K562 (cell line): ENCODE results near the gene HSPA5. TPM values are rescaled to one million over a fixed set of nuclear protein-coding genes. Genes with fewer than 3 reads are reported as not detected.
A peak's percentile ranks its signal among the peaks of the same experiment; 100 is the strongest.

Experiments
- BRD4 ChIP-seq: fragments of 200-600 bp; sonication (generic); IDR thresholded peaks from 2 replicates; pipeline ENCODE4 v1.6.1; 2017; ENCODE audit warnings: inconsistent platforms
- DPF2 ChIP-seq: fragments of 450-650 bp; IDR thresholded peaks from 2 replicates; pipeline ENCODE4 v1.6.1; 2016
- ETS1 ChIP-seq: conservative IDR thresholded peaks from 2 replicates; pipeline ENCODE4 v1.6.1; 2011; ENCODE audit warnings: low read depth, mild to moderate bottlenecking, low read length; ENCODE audit not compliant: control insufficient read depth
- MCM5 ChIP-seq: fragments of 450-650 bp; IDR thresholded peaks from 2 replicates; pipeline ENCODE4 v1.6.1; 2016; ENCODE audit warnings: low read depth
- NFRKB ChIP-seq: fragments of 450-650 bp; IDR thresholded peaks from 2 replicates; pipeline ENCODE4 v1.6.1; 2016; ENCODE audit warnings: low read depth
- PATZ1 ChIP-seq: fragments of 250-450 bp; sonication (Bioruptor Pico); IDR thresholded peaks from 2 replicates; pipeline ENCODE4 v1.5.0; 2020; ENCODE audit warnings: mild to moderate bottlenecking, borderline replicate concordance
- PBX2 ChIP-seq, 2 experiments: IDR thresholded peaks in 1 of 2; conservative IDR thresholded peaks in 1 of 2; 2 replicates each; pipeline ENCODE4 v1.6.1; 2016; ENCODE audit warnings: low read depth in 2 of 2, mild to moderate bottlenecking in 1 of 2, missing compliant biosample characterization in 1 of 2, missing genetic modification characterization in 1 of 2, moderate library complexity in 1 of 2
- ZBTB49 ChIP-seq: sonication (generic); formaldehyde crosslinking; IDR thresholded peaks from 2 replicates; pipeline ENCODE4 v1.8.0; 2022; ENCODE audit warnings: missing genetic modification reagents, mild to moderate bottlenecking, borderline replicate concordance
- ZNF12 ChIP-seq: sonication (generic); formaldehyde crosslinking; IDR thresholded peaks from 2 replicates; pipeline ENCODE4 v1.4.0; 2020; ENCODE audit warnings: mild to moderate bottlenecking, missing genetic modification reagents
- polyA plus RNA-seq, 8 experiments: library from polyadenylated mRNA; depleted of rRNA in 4 of 8; stranded (reverse) in 5 of 8; unstranded in 3 of 8; fragments of >200 nt; fragmentation: Nextera tagmentation in 2 of 8; fragmentation: Illumina TruSeq in 1 of 8; extraction: Ambion mirVana in 2 of 8; extraction: Trizol in 1 of 8; gene quantifications; 2 replicates each; pipeline versions ENCODE4 v1.2.1 to v1.2.3, GENCODE V29; 2011 to 2014; ENCODE audit warnings: inconsistent platforms in 1 of 8, missing spikeins in 1 of 8
- total RNA-seq, 7 experiments: library from RNA; depleted of rRNA in 6 of 7; stranded (reverse); fragments of >200 nt in 6 of 7; fragmentation: Illumina TruSeq in 2 of 7; extraction: Trizol in 2 of 7; gene quantifications; 2 replicates each; pipeline versions ENCODE4 v1.2.1 to v1.2.3, GENCODE V29; 2011 to 2021; ENCODE audit warnings: low replicate concordance in 1 of 7
- TF ChIP-seq, protein P1 (sequence below): fragments of 250-450 bp; sonication (Bioruptor Pico); IDR thresholded peaks from 2 replicates; pipeline ENCODE4 v1.8.0; 2021; ENCODE audit warnings: mild to moderate bottlenecking, moderate library complexity
- TF ChIP-seq, protein P2 (sequence below): sonication (generic); formaldehyde crosslinking; IDR thresholded peaks from 2 replicates; pipeline ENCODE4 v1.8.0; 2022; ENCODE audit warnings: mild to moderate bottlenecking, missing genetic modification reagents
- TF ChIP-seq, protein P3 (sequence below): fragments of 250-450 bp; sonication (Bioruptor Pico); IDR thresholded peaks from 2 replicates; pipeline ENCODE4 v1.8.0; 2022; ENCODE audit warnings: moderate library complexity, mild to moderate bottlenecking, inconsistent platforms

The HSPA5 gene
- total and polyA plus RNA-seq, 9 of the 15 experiments (the other 6 are each of a cell fraction or from before 2014, with no cell fraction given): 48.0 to 265 (median 113) TPM

- TF ChIP-seq, protein P1, sequence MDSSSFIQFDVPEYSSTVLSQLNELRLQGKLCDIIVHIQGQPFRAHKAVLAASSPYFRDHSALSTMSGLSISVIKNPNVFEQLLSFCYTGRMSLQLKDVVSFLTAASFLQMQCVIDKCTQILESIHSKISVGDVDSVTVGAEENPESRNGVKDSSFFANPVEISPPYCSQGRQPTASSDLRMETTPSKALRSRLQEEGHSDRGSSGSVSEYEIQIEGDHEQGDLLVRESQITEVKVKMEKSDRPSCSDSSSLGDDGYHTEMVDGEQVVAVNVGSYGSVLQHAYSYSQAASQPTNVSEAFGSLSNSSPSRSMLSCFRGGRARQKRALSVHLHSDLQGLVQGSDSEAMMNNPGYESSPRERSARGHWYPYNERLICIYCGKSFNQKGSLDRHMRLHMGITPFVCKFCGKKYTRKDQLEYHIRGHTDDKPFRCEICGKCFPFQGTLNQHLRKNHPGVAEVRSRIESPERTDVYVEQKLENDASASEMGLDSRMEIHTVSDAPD (CRISPR knock-in tag): no peak
- TF ChIP-seq, protein P2, sequence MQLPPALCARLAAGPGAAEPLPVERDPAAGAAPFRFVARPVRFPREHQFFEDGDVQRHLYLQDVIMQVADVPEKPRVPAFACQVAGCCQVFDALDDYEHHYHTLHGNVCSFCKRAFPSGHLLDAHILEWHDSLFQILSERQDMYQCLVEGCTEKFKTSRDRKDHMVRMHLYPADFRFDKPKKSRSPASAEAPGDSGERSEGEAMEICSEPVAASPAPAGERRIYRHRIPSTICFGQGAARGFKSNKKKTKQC (CRISPR knock-in tag): no peak
- TF ChIP-seq PBX2 (CRISPR knock-in tag; IDR thresholded peaks at IDR 0.05; ENCODE audit: low read depth): no peak
- TF ChIP-seq PBX2 (tag; conservative IDR thresholded peaks at IDR 0.05; ENCODE audit: low read depth): no peak
- no peak; the same call in 1 of the 2 replicates for TF ChIP-seq BRD4
- 0 out of 2 replicates have a peak, but pooled peaks have one; percentile 19 for TF ChIP-seq PATZ1
- no peak for TF ChIP-seq MCM5
- TF ChIP-seq DPF2: no peak
- no peak for TF ChIP-seq NFRKB
- TF ChIP-seq, protein P3, sequence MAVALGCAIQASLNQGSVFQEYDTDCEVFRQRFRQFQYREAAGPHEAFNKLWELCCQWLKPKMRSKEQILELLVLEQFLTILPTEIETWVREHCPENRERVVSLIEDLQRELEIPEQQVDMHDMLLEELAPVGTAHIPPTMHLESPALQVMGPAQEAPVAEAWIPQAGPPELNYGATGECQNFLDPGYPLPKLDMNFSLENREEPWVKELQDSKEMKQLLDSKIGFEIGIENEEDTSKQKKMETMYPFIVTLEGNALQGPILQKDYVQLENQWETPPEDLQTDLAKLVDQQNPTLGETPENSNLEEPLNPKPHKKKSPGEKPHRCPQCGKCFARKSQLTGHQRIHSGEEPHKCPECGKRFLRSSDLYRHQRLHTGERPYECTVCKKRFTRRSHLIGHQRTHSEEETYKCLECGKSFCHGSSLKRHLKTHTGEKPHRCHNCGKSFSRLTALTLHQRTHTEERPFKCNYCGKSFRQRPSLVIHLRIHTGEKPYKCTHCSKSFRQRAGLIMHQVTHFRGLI (CRISPR knock-in tag): peak; percentile 52; the same call in 1 of the 2 replicates
- TF ChIP-seq ZNF12 (CRISPR knock-in tag): no peak
- TF ChIP-seq ZBTB49: no peak
- TF ChIP-seq ETS1: no peak
Observed at GRCh38 chr9:125243792-125244260, 2.7 kb upstream of the HSPA5 start (continued).
